GM12875 (cell line): Measurements from ENCODE around the gene RAP1GAP2.

Source experiments
- H3K4me3 ChIP-seq: one replicate; pipeline ENCODE4 v1.5.1; 2011; ENCODE audit warnings: low read depth, low read length, control low read depth
- CTCF ChIP-seq: IDR thresholded peaks from 2 replicates; pipeline ENCODE4 v1.5.1; 2011; ENCODE audit warnings: low read depth, mild to moderate bottlenecking, control low read depth, inconsistent platforms, low read length, moderate library complexity, borderline replicate concordance; ENCODE audit not compliant: insufficient read depth

Gene RAP1GAP2

GRCh38 chr17:3037259-3037658, 241.0 kb downstream of the RAP1GAP2 start:
- no peak overlapping the region for H3K4me3 ChIP-seq
- TF ChIP-seq CTCF = no peak

- no peak overlapping the region for H3K4me3 ChIP-seq
- no peak for TF ChIP-seq CTCF
Measured at GRCh38 chr17:3038941-3039340, 242.7 kb downstream of the RAP1GAP2 start.

GRCh38 chr17:3039736-3040135, 243.5 kb downstream of the RAP1GAP2 start:
- no peak for TF ChIP-seq CTCF
- H3K4me3 ChIP-seq = no peak overlapping the region

GRCh38 chr17:3040882-3041281, 244.6 kb downstream of the RAP1GAP2 start:
- TF ChIP-seq CTCF = no peak
- no peak overlapping the region for H3K4me3 ChIP-seq

- peak; percentile 49; the same call in 1 of the 2 replicates for TF ChIP-seq CTCF
- no peak overlapping the region for H3K4me3 ChIP-seq
Measured at GRCh38 chr17:3043737-3044365, 247.6 kb downstream of the RAP1GAP2 start.

- no peak for TF ChIP-seq CTCF
- no peak overlapping the region for H3K4me3 ChIP-seq
Measured at GRCh38 chr17:3046753-3047152, 250.5 kb downstream of the RAP1GAP2 start.

GRCh38 chr17:3048727-3049471, 252.7 kb downstream of the RAP1GAP2 start:
- peak; percentile 73 for TF ChIP-seq CTCF
- H3K4me3 ChIP-seq = peak overlapping the region; percentile 61
